HG02938 (cell line): Measurements from ENCODE around the gene PPFIA1.

ENCODE experiments used
- ATAC-seq: cut with Tn5 transposase; IDR thresholded peaks from one replicate; pipeline ENCODE4 v1.9.1; 2021; ENCODE audit warnings: mild to moderate bottlenecking, moderate library complexity; ENCODE audit not compliant: unreplicated experiment

PPFIA1 gene

GRCh38 chr11:70352601-70353000 lies 82.1 kb downstream of the PPFIA1 start:
- no peak for ATAC-seq

- ATAC-seq, result no peak
These were observed 82.8 kb downstream of the PPFIA1 start for GRCh38 chr11:70353329-70353728.

- no peak for ATAC-seq
These were observed 83.5 kb downstream of the PPFIA1 start for GRCh38 chr11:70353900-70354568.

- ATAC-seq, result no peak
These were observed 84.1 kb downstream of the PPFIA1 start for GRCh38 chr11:70354629-70355028.

- ATAC-seq, result no peak
These were observed 88.3 kb downstream of the PPFIA1 start for GRCh38 chr11:70358753-70359152.

- ATAC-seq, result no peak
These were observed 89.1 kb downstream of the PPFIA1 start for GRCh38 chr11:70359451-70360205.

- ATAC-seq, result no peak
These were observed 89.7 kb downstream of the PPFIA1 start for GRCh38 chr11:70360211-70360610.

- no peak for ATAC-seq
These were observed 93.7 kb downstream of the PPFIA1 start for GRCh38 chr11:70364178-70364577.

GRCh38 chr11:70364745-70365543 lies 94.5 kb downstream of the PPFIA1 start:
- ATAC-seq, result no peak

- no peak for ATAC-seq
These were observed 95.0 kb downstream of the PPFIA1 start for GRCh38 chr11:70365544-70365927.

- no peak for ATAC-seq
These were observed 96.6 kb downstream of the PPFIA1 start for GRCh38 chr11:70367071-70367470.

GRCh38 chr11:70368961-70369360 lies 98.5 kb downstream of the PPFIA1 start:
- ATAC-seq, result no peak

- no peak for ATAC-seq
These were observed 100.8 kb downstream of the PPFIA1 start for GRCh38 chr11:70371241-70371640.

- no peak for ATAC-seq
These were observed 101.6 kb downstream of the PPFIA1 start for GRCh38 chr11:70372076-70372475.

- no peak for ATAC-seq
These were observed 106.1 kb downstream of the PPFIA1 start for GRCh38 chr11:70376621-70377020.

GRCh38 chr11:70377645-70378044 lies 107.2 kb downstream of the PPFIA1 start:
- ATAC-seq, result no peak

GRCh38 chr11:70378506-70379134 lies 108.1 kb downstream of the PPFIA1 start:
- ATAC-seq, result no peak

- ATAC-seq, result no peak
These were observed 110.9 kb downstream of the PPFIA1 start for GRCh38 chr11:70381350-70381749.

GRCh38 chr11:70381872-70382861 lies 111.7 kb downstream of the PPFIA1 start:
- ATAC-seq, result no peak
